KOPT-K1 (cell line): Measurements from ENCODE around the gene ARHGAP10.

Experiments
- H3K27ac ChIP-seq: fragments of 200-600 bp; sonication (generic); 2 replicates; pipeline ENCODE4 v1.5.1; 2016; ENCODE audit warnings: antibody characterized with exemption, mild to moderate bottlenecking, low read depth, low read length; ENCODE audit not compliant: poor library complexity, severe bottlenecking
- H3K36me3 ChIP-seq: fragments of 200-600 bp; sonication (generic); 2 replicates; pipeline ENCODE4 v1.5.1; 2017; ENCODE audit warnings: antibody characterized with exemption, mild to moderate bottlenecking, low read length, moderate library complexity; ENCODE audit not compliant: insufficient read depth
- H3K9me3 ChIP-seq: fragments of 200-600 bp; sonication (generic); 2 replicates; pipeline ENCODE4 v1.5.1; 2017; ENCODE audit warnings: antibody characterized with exemption, low read length, mild to moderate bottlenecking; ENCODE audit not compliant: insufficient read depth, poor library complexity, severe bottlenecking

Gene ARHGAP10

GRCh38 chr4:147847751-147848590, 116.1 kb downstream of the ARHGAP10 start:
- Histone ChIP-seq H3K36me3 (no peaks in the 10 kb centered on the region), H3K27ac (no peak overlapping the region), H3K9me3 (peaks cover 13% of the 10 kb centered on the region)

GRCh38 chr4:147848634-147849033, 116.7 kb downstream of the ARHGAP10 start:
- Histone ChIP-seq H3K27ac (no peak overlapping the region), H3K36me3 (no peaks in the 10 kb centered on the region)

GRCh38 chr4:147851135-147851534, 119.2 kb downstream of the ARHGAP10 start:
- Histone ChIP-seq H3K36me3 (no peaks in the 10 kb centered on the region), H3K27ac (no peak overlapping the region)

More at GRCh38 chr4:147848634-147849033, 116.7 kb downstream of the ARHGAP10 start:
- H3K9me3 ChIP-seq: peaks cover 13% of the 10 kb centered on the region

GRCh38 chr4:147853706-147854105, 121.8 kb downstream of the ARHGAP10 start:
- peaks cover 5% of the 10 kb centered on the region for H3K9me3 ChIP-seq
- no peaks in the 10 kb centered on the region for H3K36me3 ChIP-seq
- no peak overlapping the region for H3K27ac ChIP-seq

More at GRCh38 chr4:147851135-147851534, 119.2 kb downstream of the ARHGAP10 start:
- H3K9me3 ChIP-seq: peaks cover 7% of the 10 kb centered on the region

GRCh38 chr4:147854154-147854553, 122.3 kb downstream of the ARHGAP10 start:
- Histone ChIP-seq H3K9me3 (peaks cover 5% of the 10 kb centered on the region), H3K27ac (no peak overlapping the region), H3K36me3 (no peaks in the 10 kb centered on the region)

GRCh38 chr4:147855571-147856009, 123.7 kb downstream of the ARHGAP10 start:
- Histone ChIP-seq H3K36me3 (no peaks in the 10 kb centered on the region), H3K27ac (no peak overlapping the region), H3K9me3 (no peaks in the 10 kb centered on the region)

- H3K36me3 ChIP-seq: no peaks in the 10 kb centered on the region
- no peaks in the 10 kb centered on the region for H3K9me3 ChIP-seq
- H3K27ac ChIP-seq: no peak overlapping the region
Observed at GRCh38 chr4:147860960-147861359, 129.1 kb downstream of the ARHGAP10 start.

GRCh38 chr4:147862043-147862692, 130.3 kb downstream of the ARHGAP10 start:
- no peaks in the 10 kb centered on the region for H3K36me3 ChIP-seq
- no peaks in the 10 kb centered on the region for H3K9me3 ChIP-seq
- no peak overlapping the region for H3K27ac ChIP-seq

GRCh38 chr4:147863111-147863747, 131.3 kb downstream of the ARHGAP10 start:
- Histone ChIP-seq H3K9me3 (no peaks in the 10 kb centered on the region), H3K27ac (no peak overlapping the region), H3K36me3 (no peaks in the 10 kb centered on the region)

- H3K27ac ChIP-seq: no peak overlapping the region
- H3K36me3 ChIP-seq: no peaks in the 10 kb centered on the region
- no peaks in the 10 kb centered on the region for H3K9me3 ChIP-seq
Observed at GRCh38 chr4:147863808-147864472, 132.1 kb downstream of the ARHGAP10 start.

- H3K9me3 ChIP-seq: no peaks in the 10 kb centered on the region
- H3K36me3 ChIP-seq: no peaks in the 10 kb centered on the region
- H3K27ac ChIP-seq: no peak overlapping the region
Observed at GRCh38 chr4:147864607-147865006, 132.7 kb downstream of the ARHGAP10 start.

GRCh38 chr4:147865926-147866325, 134.0 kb downstream of the ARHGAP10 start:
- Histone ChIP-seq H3K9me3 (no peaks in the 10 kb centered on the region), H3K27ac (no peak overlapping the region), H3K36me3 (no peaks in the 10 kb centered on the region)

- Histone ChIP-seq H3K9me3 (no peaks in the 10 kb centered on the region), H3K27ac (no peak overlapping the region), H3K36me3 (no peaks in the 10 kb centered on the region)
Observed at GRCh38 chr4:147866532-147867271, 134.8 kb downstream of the ARHGAP10 start.

GRCh38 chr4:147874109-147874508, 142.2 kb downstream of the ARHGAP10 start:
- Histone ChIP-seq H3K27ac (no peak overlapping the region), H3K9me3 (no peaks in the 10 kb centered on the region), H3K36me3 (no peaks in the 10 kb centered on the region)
